ENCODE results near the gene AFF1.

DNA sequence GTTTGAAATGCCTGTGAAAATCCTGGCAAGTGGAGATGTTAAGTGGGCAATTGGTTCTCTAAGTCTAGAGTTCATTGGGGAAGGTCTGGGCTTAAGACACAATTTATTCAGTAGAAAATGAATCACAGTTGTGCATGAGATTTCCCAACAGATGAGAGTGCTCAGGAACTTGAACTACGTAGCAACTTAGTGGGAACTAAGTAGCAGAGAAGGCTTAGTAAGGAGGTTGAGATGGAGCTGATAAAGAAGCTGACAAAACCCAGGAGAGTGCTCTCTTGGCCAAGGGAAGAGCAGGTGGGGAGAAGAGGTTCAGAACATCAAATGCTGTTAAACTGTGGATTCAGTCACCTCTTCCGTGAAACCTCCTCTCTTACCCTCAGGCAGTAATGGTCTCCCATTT, 33.0 kb downstream of the AFF1 start:
- TF ChIP-seq, protein P1, sequence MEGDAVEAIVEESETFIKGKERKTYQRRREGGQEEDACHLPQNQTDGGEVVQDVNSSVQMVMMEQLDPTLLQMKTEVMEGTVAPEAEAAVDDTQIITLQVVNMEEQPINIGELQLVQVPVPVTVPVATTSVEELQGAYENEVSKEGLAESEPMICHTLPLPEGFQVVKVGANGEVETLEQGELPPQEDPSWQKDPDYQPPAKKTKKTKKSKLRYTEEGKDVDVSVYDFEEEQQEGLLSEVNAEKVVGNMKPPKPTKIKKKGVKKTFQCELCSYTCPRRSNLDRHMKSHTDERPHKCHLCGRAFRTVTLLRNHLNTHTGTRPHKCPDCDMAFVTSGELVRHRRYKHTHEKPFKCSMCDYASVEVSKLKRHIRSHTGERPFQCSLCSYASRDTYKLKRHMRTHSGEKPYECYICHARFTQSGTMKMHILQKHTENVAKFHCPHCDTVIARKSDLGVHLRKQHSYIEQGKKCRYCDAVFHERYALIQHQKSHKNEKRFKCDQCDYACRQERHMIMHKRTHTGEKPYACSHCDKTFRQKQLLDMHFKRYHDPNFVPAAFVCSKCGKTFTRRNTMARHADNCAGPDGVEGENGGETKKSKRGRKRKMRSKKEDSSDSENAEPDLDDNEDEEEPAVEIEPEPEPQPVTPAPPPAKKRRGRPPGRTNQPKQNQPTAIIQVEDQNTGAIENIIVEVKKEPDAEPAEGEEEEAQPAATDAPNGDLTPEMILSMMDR (IDR thresholded peaks at IDR 0.05), result no peak
- TF ChIP-seq EP300 (IDR thresholded peaks at IDR 0.05), result no peak
